Loucy (cell line): ENCODE measurements around the gene TACC3.

Experiments used
- CTCF ChIP-seq: fragments of 200-600 bp; sonication (generic); conservative IDR thresholded peaks from 2 replicates; pipeline ENCODE4 v1.5.1; 2014; ENCODE audit warnings: mild to moderate bottlenecking, antibody characterized with exemption, low read length
- EZH2phosphoT487 ChIP-seq: fragments of 200-600 bp; IDR thresholded peaks from 2 replicates; pipeline ENCODE4 v1.6.1; 2018; ENCODE audit warnings: antibody characterized with exemption, mild to moderate bottlenecking, moderate library complexity, borderline replicate concordance

- TF ChIP-seq CTCF (no peak), EZH2phosphoT487 (no peak)
Measured at GRCh38 chr4:1695913-1696312, 25.4 kb upstream of the TACC3 start.
